H1 (cell line): ENCODE results near the gene TMEM129. TPM values are rescaled to one million over a fixed set of nuclear protein-coding genes. Genes with fewer than 3 reads are reported as not detected.

Experiments
- JUND ChIP-seq: IDR thresholded peaks from 2 replicates; pipeline ENCODE4 v1.6.1; 2011; ENCODE audit warnings: mild to moderate bottlenecking, improper control_type of control experiment, low read length
- polyA plus RNA-seq, 7 experiments: library from polyadenylated mRNA; depleted of rRNA in 3 of 7; stranded (reverse) in 5 of 7; unstranded in 2 of 7; fragments of >200 nt in 5 of 7; fragments of 200-250 nt in 2 of 7; gene quantifications; 1 replicate in 5 of 7; 2 replicates in 1 of 7; 4 replicates in 1 of 7; pipeline versions ENCODE4 v1.2.1 to v1.2.3, GENCODE V29; 2011 to 2013; ENCODE audit warnings: missing spikeins in 2 of 7, mixed read lengths in 2 of 7
- total RNA-seq: library from RNA; stranded (reverse); fragmentation: NEBNext Ultra II Directional; extraction: Animal tissue kit (Norgen Biotek cat#: 25700); gene quantifications from 2 replicates; pipeline ENCODE4 v1.2.1, GENCODE V29; 2021

TMEM129 gene
- total and polyA plus RNA-seq, 2 of the 8 experiments (the other 6 are each of a cell fraction or from before 2014, with no cell fraction given), result 31.5 to 58.7 TPM

GRCh38 chr4:1711571-1712215, 9.4 kb downstream of the TMEM129 start (continued):
- TF ChIP-seq JUND, result no peak
